IMR-90 (cell line): ENCODE measurements around the gene TNS3. TPM values are rescaled to one million over a fixed set of nuclear protein-coding genes. Genes with fewer than 3 reads are reported as not detected.

Experiments used
- ATAC-seq: fragments of 200-7000 bp; cut with Tn5 transposase; 2 replicates; pipeline ENCODE4 v1.9.1; 2020; ENCODE audit warnings: low read depth, mild to moderate bottlenecking, moderate library complexity
- BruUV-seq: library from RNA; stranded (reverse); fragments of 400-500 nt; replicated peaks from 2 replicates; lab custom pipeline; 2021; lab: Mats Ljungman, UMichigan
- CTCF ChIA-PET: fragments of 300-600 bp; formaldehyde crosslinking; extraction: SDS; loops from one replicate; lab custom pipeline; 2021; ENCODE audit warnings: antibody characterized with exemption; lab: Yijun Ruan, JAX
- POLR2A ChIA-PET: fragments of 300-600 bp; sonication (Branson Sonifier 250); formaldehyde crosslinking; loops from one replicate; lab custom pipeline; 2022; ENCODE audit warnings: antibody characterized with exemption; ENCODE audit not compliant: unreplicated experiment; lab: Charles Lee
- DNase-seq: peaks from one replicate; pipeline ENCODE4 v3.0.0; 2013
- H2AFZ ChIP-seq: replicated peaks from 2 replicates; pipeline ENCODE3; 2013; ENCODE audit warnings: low read length, mild to moderate bottlenecking; ENCODE audit not compliant: poor library complexity
- H2AK5ac ChIP-seq: 2 replicates; pipeline ENCODE4 v1.6.1; 2013; ENCODE audit warnings: low read depth, low read length, inconsistent platforms
- H2AK9ac ChIP-seq: replicated peaks from 2 replicates; pipeline ENCODE3; 2013; ENCODE audit warnings: mild to moderate bottlenecking, low read depth, low read length, moderate library complexity; ENCODE audit not compliant: poor library complexity
- H2BK120ac ChIP-seq: 2 replicates; pipeline ENCODE4 v1.6.1; 2013; ENCODE audit warnings: low read depth, low read length, inconsistent platforms
- H2BK15ac ChIP-seq: 3 replicates; pipeline ENCODE4 v1.6.1; 2013; ENCODE audit warnings: low read depth, low read length, inconsistent platforms
- H2BK20ac ChIP-seq: 2 replicates; pipeline ENCODE4 v1.6.1; 2013; ENCODE audit warnings: low read depth, mild to moderate bottlenecking, inconsistent platforms, low read length, moderate library complexity
- H2BK5ac ChIP-seq: 2 replicates; pipeline ENCODE4 v1.6.1; 2013; ENCODE audit warnings: mild to moderate bottlenecking, low read depth, low read length, inconsistent platforms; ENCODE audit not compliant: poor library complexity, severe bottlenecking
- H3K14ac ChIP-seq: replicated peaks from 2 replicates; pipeline ENCODE4 v1.6.1; 2013; ENCODE audit warnings: low read depth, low read length, inconsistent platforms
- H3K18ac ChIP-seq: 2 replicates; pipeline ENCODE4 v1.6.1; 2013; ENCODE audit warnings: low read depth, low read length, control low read depth
- H3K23ac ChIP-seq: 2 replicates; pipeline ENCODE4 v1.6.1; 2013; ENCODE audit warnings: low read depth, low read length, inconsistent platforms
- H3K27ac ChIP-seq: 2 replicates; pipeline ENCODE4 v1.5.1; 2013; ENCODE audit warnings: mild to moderate bottlenecking, control low read depth, low read length; ENCODE audit not compliant: insufficient read depth
- H3K27me3 ChIP-seq: 2 replicates; pipeline ENCODE4 v1.6.1; 2013; ENCODE audit warnings: low read length; ENCODE audit not compliant: control insufficient read depth, insufficient read depth
- H3K36me3 ChIP-seq: 2 replicates; pipeline ENCODE4 v1.6.1; 2013; ENCODE audit warnings: low read length, mixed read lengths; ENCODE audit not compliant: control insufficient read depth, insufficient read depth
- H3K4ac ChIP-seq: 2 replicates; pipeline ENCODE4 v1.6.1; 2013; ENCODE audit warnings: low read depth, low read length, inconsistent platforms
- H3K4me1 ChIP-seq: 2 replicates; pipeline ENCODE4 v1.6.1; 2013; ENCODE audit warnings: low read length, mixed read lengths; ENCODE audit not compliant: control insufficient read depth, insufficient read depth
- H3K4me2 ChIP-seq: 2 replicates; pipeline ENCODE4 v1.6.1; 2013; ENCODE audit warnings: low read depth, mild to moderate bottlenecking, control low read depth, low read length, moderate library complexity
- H3K4me3 ChIP-seq: 2 replicates; pipeline ENCODE4 v1.5.1; 2013; ENCODE audit warnings: low read depth, mild to moderate bottlenecking, control low read depth, low read length, moderate library complexity; ENCODE audit not compliant: insufficient read depth
- H3K56ac ChIP-seq: 2 replicates; pipeline ENCODE4 v1.6.1; 2013; ENCODE audit warnings: low read length, inconsistent platforms; ENCODE audit not compliant: insufficient read depth; ENCODE audit errors: extremely low read depth
- H3K79me1 ChIP-seq, 2 experiments: 2 replicates each; pipeline ENCODE4 v1.6.1; 2013; ENCODE audit warnings: low read length in 2 of 2, inconsistent platforms in 1 of 2, low read depth in 1 of 2
- H3K9ac ChIP-seq: 2 replicates; pipeline ENCODE4 v1.6.1; 2013; ENCODE audit warnings: low read depth, low read length, control low read depth
- H3K9me1 ChIP-seq: 2 replicates; pipeline ENCODE4 v1.6.1; 2013; ENCODE audit warnings: low read length, inconsistent platforms; ENCODE audit not compliant: insufficient read depth
- H3K9me3 ChIP-seq: 2 replicates; pipeline ENCODE4 v1.6.1; 2013; ENCODE audit warnings: low read length; ENCODE audit not compliant: control insufficient read depth, insufficient read depth
- H4K20me1 ChIP-seq: 2 replicates; pipeline ENCODE4 v1.6.1; 2013; ENCODE audit warnings: low read length, inconsistent platforms; ENCODE audit not compliant: insufficient read depth
- H4K5ac ChIP-seq: 2 replicates; pipeline ENCODE4 v1.6.1; 2013; ENCODE audit warnings: mild to moderate bottlenecking, low read depth, low read length, control low read depth
- H4K8ac ChIP-seq, 2 experiments: 2 replicates each; pipeline ENCODE4 v1.6.1; 2013; ENCODE audit warnings: low read depth in 2 of 2, low read length in 2 of 2, control low read depth in 1 of 2, inconsistent platforms in 1 of 2
- H4K91ac ChIP-seq: 2 replicates; pipeline ENCODE4 v1.6.1; 2013; ENCODE audit warnings: low read depth, low read length, inconsistent platforms; ENCODE audit not compliant: insufficient read depth
- BHLHE40 ChIP-seq: fragments of 150-350 bp; IDR thresholded peaks from 2 replicates; pipeline ENCODE4 v1.6.1; 2016; ENCODE audit warnings: mild to moderate bottlenecking, low read depth, low read length
- CHD1 ChIP-seq: IDR thresholded peaks from 2 replicates; pipeline ENCODE4 v1.6.1; 2012; ENCODE audit warnings: low read depth, low read length, improper control_type of control experiment
- CTCF ChIP-seq: conservative IDR thresholded peaks from 2 replicates; pipeline ENCODE4 v1.5.1; 2012; ENCODE audit warnings: mild to moderate bottlenecking, low read depth, low read length, improper control_type of control experiment
- FOS ChIP-seq: fragments of 150-350 bp; IDR thresholded peaks from 2 replicates; pipeline ENCODE4 v1.6.1; 2016; ENCODE audit warnings: low read depth, low read length
- MAFK ChIP-seq: IDR thresholded peaks from 2 replicates; pipeline ENCODE4 v1.6.1; 2012; ENCODE audit warnings: low read depth, low read length, improper control_type of control experiment
- MAZ ChIP-seq: IDR thresholded peaks from 2 replicates; pipeline ENCODE4 v1.6.1; 2012; ENCODE audit warnings: low read depth, mild to moderate bottlenecking, low read length, improper control_type of control experiment, moderate library complexity, borderline replicate concordance
- MXI1 ChIP-seq: IDR thresholded peaks from 2 replicates; pipeline ENCODE4 v1.6.1; 2012; ENCODE audit warnings: low read depth, mild to moderate bottlenecking, low read length, moderate library complexity, borderline replicate concordance
- NFE2L2 ChIP-seq: fragments of 150-350 bp; IDR thresholded peaks from 2 replicates; pipeline ENCODE4 v1.6.1; 2016; ENCODE audit warnings: low read depth, mild to moderate bottlenecking, low read length
- POLR2A ChIP-seq: IDR thresholded peaks from 2 replicates; pipeline ENCODE4 v1.6.1; 2012; ENCODE audit warnings: mild to moderate bottlenecking, low read depth, low read length
- RAD21 ChIP-seq: IDR thresholded peaks from 2 replicates; pipeline ENCODE4 v1.6.1; 2012; ENCODE audit warnings: low read length, improper control_type of control experiment
- RCOR1 ChIP-seq: IDR thresholded peaks from 2 replicates; pipeline ENCODE4 v1.6.1; 2012; ENCODE audit warnings: mild to moderate bottlenecking, low read length, improper control_type of control experiment; ENCODE audit not compliant: insufficient replicate concordance
- RFX5 ChIP-seq: IDR thresholded peaks from 2 replicates; pipeline ENCODE4 v1.8.0; 2012; ENCODE audit warnings: low read depth, mild to moderate bottlenecking, low read length, moderate library complexity
- USF2 ChIP-seq: fragments of 150-350 bp; IDR thresholded peaks from 2 replicates; pipeline ENCODE4 v1.6.1; 2017; ENCODE audit warnings: mild to moderate bottlenecking, antibody characterized with exemption, low read length, low read depth
- WGBS, 2 experiments: methylation state at CpG; one replicate each; pipeline versions ENCODE4 v1.1.5 to v1.1.7; 2013; ENCODE audit warnings: missing lambda C conversion rate in 2 of 2; ENCODE audit not compliant: insufficient read length in 1 of 2; ENCODE audit errors: extremely low coverage in 2 of 2; 5-methylcytosine and 5-hydroxymethylcytosine counted together
- dilution Hi-C: fragments of 300-500 bp; cut with HindIII; formaldehyde crosslinking; loops from one replicate; pipeline ENCODE4 v1.14.3; 2018; ENCODE audit warnings: low sequenced_read_pairs; ENCODE audit not compliant: unreplicated experiment
- in situ Hi-C: fragments of 300-500 bp; cut with MboI; formaldehyde crosslinking; loops from 3 replicates; pipeline ENCODE4 v1.14.3; 2019; ENCODE audit warnings: low sequenced_read_pairs, inconsistent platforms, mixed read lengths
- intact Hi-C: fragments of 100-400 bp; cut with micrococcal nuclease; formaldehyde crosslinking; loops from 2 replicates; pipeline ENCODE4 v1.10.0; 2022
- polyA plus RNA-seq, 3 experiments: library from polyadenylated mRNA; depleted of rRNA; stranded (reverse); fragments of >200 nt; gene quantifications; 2 replicates each; pipeline ENCODE4 v1.2.3, GENCODE V29; 2012; ENCODE audit warnings: low replicate concordance in 1 of 3
- total RNA-seq: library from RNA; depleted of rRNA; stranded (reverse); fragments of >200 nt; gene quantifications from 2 replicates; pipeline ENCODE4 v1.2.3, GENCODE V29; 2012

Gene TNS3
- total and polyA plus RNA-seq, 2 of the 4 experiments (the other 2 are of a cell fraction) = 64.3 to 79.2 TPM

DNA sequence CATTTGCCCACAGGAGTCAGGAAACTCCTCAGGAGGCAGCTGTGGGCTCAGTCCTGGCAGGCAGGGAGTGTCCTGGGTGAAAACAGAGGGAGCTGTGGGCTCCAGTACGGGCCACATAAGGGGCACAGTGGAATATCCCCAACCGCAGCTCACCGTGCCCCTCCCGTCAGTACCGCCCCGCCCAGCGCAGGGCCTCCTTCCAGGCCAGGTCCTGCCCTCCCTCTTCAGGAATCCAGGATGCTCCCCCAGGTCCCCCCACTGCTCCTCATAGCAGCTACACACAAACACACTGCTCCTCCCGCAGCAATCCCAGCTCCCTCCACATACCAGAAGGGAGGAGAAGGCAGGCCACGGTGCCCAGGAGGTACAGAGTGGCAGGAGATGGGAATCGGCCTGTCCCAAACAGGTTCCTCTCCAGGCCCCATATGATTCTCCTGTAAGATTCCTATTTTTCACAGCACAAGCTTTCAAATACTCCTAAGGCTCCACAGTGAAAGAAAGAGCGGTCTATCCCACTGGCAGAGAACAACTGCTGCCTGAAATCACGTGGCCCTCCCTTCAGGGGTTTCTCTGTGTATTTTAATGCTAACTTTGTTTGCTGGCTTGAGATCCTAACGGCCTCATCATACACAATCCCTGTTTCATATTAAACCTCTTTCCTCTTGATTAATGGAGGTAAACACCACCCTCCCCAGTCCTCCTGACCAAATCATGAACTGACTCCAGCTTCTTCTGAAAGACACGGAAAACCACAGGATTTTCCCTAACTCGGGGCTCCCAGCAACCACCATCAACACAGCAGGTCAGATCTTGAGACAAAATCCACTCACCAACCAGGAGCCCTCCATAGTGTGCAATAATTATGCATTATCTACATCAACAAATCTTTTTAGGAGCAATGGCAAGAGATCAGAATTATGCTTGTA, 178.7 kb downstream of the TNS3 start:
- Histone ChIP-seq H2AK9ac (no peak overlapping the region), H3K4me3 (no peak overlapping the region), H3K23ac (no peak overlapping the region), H3K4me2 (no peak overlapping the region), H3K27ac (no peak overlapping the region), H3K36me3 (peaks cover 56% of the 10 kb centered on the region), H2BK15ac (no peak overlapping the region), H3K14ac (no peak overlapping the region), H3K27me3 (no peaks in the 10 kb centered on the region), H4K20me1 (peaks cover 38% of the 10 kb centered on the region; the same call in 1 of the 2 replicates), H3K9ac (no peak overlapping the region), H3K79me1 (peaks cover 20 to 77% of the 10 kb centered on the region in 2 experiments), H4K5ac (no peak overlapping the region), H3K4ac (no peak overlapping the region), H4K91ac (no peak overlapping the region), H4K8ac (no peak overlapping the region), H2BK5ac (no peak overlapping the region), H3K9me3 (no peaks in the 10 kb centered on the region), H3K18ac (no peak overlapping the region), H2AFZ (no peak overlapping the region), H3K4me1 (peaks cover 15% of the 10 kb centered on the region), H2AK5ac (no peak overlapping the region), H3K9me1 (peaks cover 28% of the 10 kb centered on the region; the same call in 1 of the 2 replicates), H2BK120ac (no peak overlapping the region), H2BK20ac (no peak overlapping the region), H3K56ac (no peak overlapping the region)
- intact Hi-C loops = no loop called here
- dilution Hi-C loops = no loop called here
- in situ Hi-C loops = no loop called here
- TF ChIP-seq RFX5 (no peak), NFE2L2 (no peak), USF2 (no peak), MAZ (no peak), CHD1 (no peak), RAD21 (no peak), MXI1 (no peak), CTCF (no peak), BHLHE40 (no peak), FOS (no peak), POLR2A (no peak), MAFK (no peak), RCOR1 (no peak)
- BruUV-seq = no TSS peak
- no peak for ATAC-seq
- ChIA-PET POLR2A (no interaction called here), CTCF (no interaction called here)
- DNase-seq = no peak
- 80% methylated on average over 1 of the region's 15 CpGs; no CpG with 5 or more reads in 1 of the 2 experiments for WGBS, 2 experiments
